ENCODE results near the gene HBB. TPM values are rescaled to one million over a fixed set of nuclear protein-coding genes. Genes with fewer than 3 reads are reported as not detected.

The HBB gene
- total RNA-seq, 1 donor from 2014 or later = not detected

- TF ChIP-seq EZH2 (IDR thresholded peaks at IDR 0.05) (no peak), EZH2phosphoT487 (IDR thresholded peaks at IDR 0.05) (no peak)
- TF ChIP-seq, protein P1, sequence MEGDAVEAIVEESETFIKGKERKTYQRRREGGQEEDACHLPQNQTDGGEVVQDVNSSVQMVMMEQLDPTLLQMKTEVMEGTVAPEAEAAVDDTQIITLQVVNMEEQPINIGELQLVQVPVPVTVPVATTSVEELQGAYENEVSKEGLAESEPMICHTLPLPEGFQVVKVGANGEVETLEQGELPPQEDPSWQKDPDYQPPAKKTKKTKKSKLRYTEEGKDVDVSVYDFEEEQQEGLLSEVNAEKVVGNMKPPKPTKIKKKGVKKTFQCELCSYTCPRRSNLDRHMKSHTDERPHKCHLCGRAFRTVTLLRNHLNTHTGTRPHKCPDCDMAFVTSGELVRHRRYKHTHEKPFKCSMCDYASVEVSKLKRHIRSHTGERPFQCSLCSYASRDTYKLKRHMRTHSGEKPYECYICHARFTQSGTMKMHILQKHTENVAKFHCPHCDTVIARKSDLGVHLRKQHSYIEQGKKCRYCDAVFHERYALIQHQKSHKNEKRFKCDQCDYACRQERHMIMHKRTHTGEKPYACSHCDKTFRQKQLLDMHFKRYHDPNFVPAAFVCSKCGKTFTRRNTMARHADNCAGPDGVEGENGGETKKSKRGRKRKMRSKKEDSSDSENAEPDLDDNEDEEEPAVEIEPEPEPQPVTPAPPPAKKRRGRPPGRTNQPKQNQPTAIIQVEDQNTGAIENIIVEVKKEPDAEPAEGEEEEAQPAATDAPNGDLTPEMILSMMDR (IDR thresholded peaks at IDR 0.05) = no peak
- DNase-seq (ENCODE audit: low spot score) = no peak
- no peaks in the 10 kb centered on the region for H3K9me3 Mint-ChIP-seq
- no peaks in the 10 kb centered on the region for H3K4me1 Mint-ChIP-seq
- Histone ChIP-seq H3K79me2 (ENCODE audit: low read depth) (no peaks in the 10 kb centered on the region), H3K27ac (no peak overlapping the region), H3K9ac (no peak overlapping the region), H3K4me3 (no peak overlapping the region), H3K9me3 (ENCODE audit: low read depth) (no peaks in the 10 kb centered on the region), H3K4me1 (no peaks in the 10 kb centered on the region), H3K27me3 (no peaks in the 10 kb centered on the region), H3F3A (ENCODE audit: low read depth) (no peaks in the 10 kb centered on the region), H2AFZ (replicated peaks) (no peak overlapping the region), H4K20me1 (ENCODE audit: low read depth) (no peaks in the 10 kb centered on the region), H3K4me2 (no peak overlapping the region), H3K36me3 (no peaks in the 10 kb centered on the region)
- no peaks in the 10 kb centered on the region for H3K36me3 Mint-ChIP-seq
- H3K27me3 Mint-ChIP-seq (ENCODE audit: insufficient read depth, low read depth) = no peaks in the 10 kb centered on the region
- H3K27ac Mint-ChIP-seq = no peak overlapping the region
- no peak overlapping the region for H3K4me3 Mint-ChIP-seq
Observed at GRCh38 chr11:5231111-5231510, 4.2 kb upstream of the HBB start.

- TF ChIP-seq, protein P1 (IDR thresholded peaks at IDR 0.05) = no peak
- TF ChIP-seq EZH2 (IDR thresholded peaks at IDR 0.05) (no peak), EZH2phosphoT487 (IDR thresholded peaks at IDR 0.05) (no peak)
- Histone ChIP-seq H4K20me1 (ENCODE audit: low read depth) (no peaks in the 10 kb centered on the region), H3K79me2 (ENCODE audit: low read depth) (no peaks in the 10 kb centered on the region), H3K36me3 (no peaks in the 10 kb centered on the region), H3K27ac (no peak overlapping the region), H3F3A (ENCODE audit: low read depth) (no peaks in the 10 kb centered on the region), H3K4me3 (no peak overlapping the region), H3K9ac (no peak overlapping the region), H3K4me2 (no peak overlapping the region), H3K9me3 (ENCODE audit: low read depth) (no peaks in the 10 kb centered on the region), H3K27me3 (no peaks in the 10 kb centered on the region), H2AFZ (replicated peaks) (no peak overlapping the region), H3K4me1 (no peaks in the 10 kb centered on the region)
- no peak overlapping the region for H3K4me3 Mint-ChIP-seq
- DNase-seq (ENCODE audit: low spot score) = no peak
- H3K36me3 Mint-ChIP-seq = no peaks in the 10 kb centered on the region
- H3K9me3 Mint-ChIP-seq = no peaks in the 10 kb centered on the region
- H3K27me3 Mint-ChIP-seq (ENCODE audit: insufficient read depth, low read depth) = no peaks in the 10 kb centered on the region
- no peak overlapping the region for H3K27ac Mint-ChIP-seq
- no peaks in the 10 kb centered on the region for H3K4me1 Mint-ChIP-seq
Observed at GRCh38 chr11:5230266-5230665, 3.4 kb upstream of the HBB start.

DNA sequence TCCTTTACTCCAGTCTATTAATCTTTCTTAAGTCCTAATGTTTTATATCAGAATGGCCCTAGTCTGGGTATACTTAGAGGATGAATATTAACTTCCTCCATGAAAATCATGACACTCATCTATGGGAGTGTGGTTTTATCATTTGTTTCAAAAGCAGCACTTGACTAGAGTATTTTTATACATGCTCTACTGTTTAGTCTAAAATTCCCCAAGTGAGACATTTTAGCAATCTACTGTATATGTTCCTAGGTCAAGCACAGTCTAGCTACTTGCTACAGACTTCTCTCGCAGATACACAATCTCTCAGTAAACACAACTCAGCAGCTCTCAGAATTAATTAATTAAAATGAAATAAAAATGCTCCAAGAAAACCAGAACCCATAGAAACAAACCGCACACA, 2.9 kb upstream of the HBB start:
- H3K36me3 Mint-ChIP-seq = no peaks in the 10 kb centered on the region
- no peak overlapping the region for H3K4me2 ChIP-seq
- TF ChIP-seq, protein P1 (IDR thresholded peaks at IDR 0.05) = no peak
- TF ChIP-seq EZH2 (IDR thresholded peaks at IDR 0.05) = no peak
- TF ChIP-seq EZH2phosphoT487 (IDR thresholded peaks at IDR 0.05) = no peak
- H3K27ac ChIP-seq = no peak overlapping the region
- H3K4me1 Mint-ChIP-seq = no peaks in the 10 kb centered on the region
- no peaks in the 10 kb centered on the region for H3K9me3 Mint-ChIP-seq
- no peak for DNase-seq (ENCODE audit: low spot score)
- H3K4me1 ChIP-seq = no peaks in the 10 kb centered on the region
- no peaks in the 10 kb centered on the region for H3F3A ChIP-seq (ENCODE audit: low read depth)
- no peaks in the 10 kb centered on the region for H3K27me3 ChIP-seq
- no peaks in the 10 kb centered on the region for H3K36me3 ChIP-seq
- no peak overlapping the region for H3K4me3 ChIP-seq
- no peak overlapping the region for H3K9ac ChIP-seq
- H3K27ac Mint-ChIP-seq = no peak overlapping the region
- no peak overlapping the region for H3K4me3 Mint-ChIP-seq
- H3K79me2 ChIP-seq (ENCODE audit: low read depth) = no peaks in the 10 kb centered on the region
- no peak overlapping the region for H2AFZ ChIP-seq (replicated peaks)
- H3K27me3 Mint-ChIP-seq (ENCODE audit: insufficient read depth, low read depth) = no peaks in the 10 kb centered on the region
- H4K20me1 ChIP-seq (ENCODE audit: low read depth) = no peaks in the 10 kb centered on the region
- H3K9me3 ChIP-seq (ENCODE audit: low read depth) = no peaks in the 10 kb centered on the region

Data from neural progenitor cell (in vitro differentiated cells).